K562 (cell line): ENCODE data around the gene SOHLH1. TPM values are rescaled to one million over a fixed set of nuclear protein-coding genes. Genes with fewer than 3 reads are reported as not detected.

Experiments used
- ATAC-seq: fragments of 200-7000 bp; cut with Tn5 transposase; 3 replicates; pipeline ENCODE4 v1.9.1; 2020; ENCODE audit warnings: moderate library complexity
- BruUV-seq: library from RNA; stranded (reverse); fragments of 400-500 nt; replicated peaks from 2 replicates; lab custom pipeline; 2021; lab: Mats Ljungman, UMichigan
- CTCF ChIA-PET: fragments of 300-600 bp; formaldehyde crosslinking; extraction: SDS; loops from one replicate; lab custom pipeline; 2021; ENCODE audit warnings: low intra/inter-chr PET ratio; lab: Yijun Ruan, JAX
- POLR2A ChIA-PET: fragments of 300-600, 350-650 bp; sonication (Branson Sonifier 250); formaldehyde crosslinking; extraction: SDS; loops from one replicate; lab custom pipeline; 2021; ENCODE audit warnings: antibody characterized with exemption, inconsistent platforms; lab: Yijun Ruan, JAX
- DNase-seq, 4 experiments: peaks; one replicate each; pipeline versions ENCODE4 v3.0.0 to v3.0.0-alpha.2; 2011 to 2018; ENCODE audit warnings: low spot score in 3 of 4, mixed read lengths in 3 of 4; ENCODE audit errors: extremely low read depth in 1 of 4
- FAIRE-seq: peaks from 2 replicates; lab custom pipeline; 2011; peaks lifted over from hg19 to GRCh38; lab: Jason Lieb, UNC
- H2AFZ ChIP-seq: 2 replicates; pipeline ENCODE4 v1.6.0; 2011; ENCODE audit warnings: low read depth, low read length, control low read depth, inconsistent platforms
- H3K27ac ChIP-seq: fragments of 200-600 bp; 3 replicates; pipeline ENCODE4 v1.8.0; 2011; ENCODE audit warnings: low read depth, mild to moderate bottlenecking, control low read depth, inconsistent platforms, low read length, moderate library complexity, mixed read lengths; ENCODE audit errors: extremely low read depth
- H3K27me3 ChIP-seq, 2 experiments: fragments of 300-600 bp in 1 of 2; 2 replicates in 1 of 2; 3 replicates in 1 of 2; pipeline versions ENCODE4 v1.6.0 to v1.8.0; 2011; ENCODE audit warnings: inconsistent platforms in 2 of 2, low read length in 2 of 2, mild to moderate bottlenecking in 1 of 2, mixed read lengths in 1 of 2, moderate library complexity in 1 of 2; ENCODE audit not compliant: control insufficient read depth in 2 of 2, insufficient read depth in 2 of 2
- H3K36me3 ChIP-seq: fragments of 300-600 bp; 3 replicates; pipeline ENCODE4 v1.8.0; 2011; ENCODE audit warnings: mild to moderate bottlenecking, low read length, inconsistent platforms; ENCODE audit not compliant: control insufficient read depth, insufficient read depth
- H3K4me1 ChIP-seq, 2 experiments: fragments of 200-600 bp in 1 of 2; replicated peaks in 1 of 2; 2 replicates in 1 of 2; 3 replicates in 1 of 2; pipeline versions ENCODE4 v1.5.1 to v1.8.0; 2011; ENCODE audit warnings: inconsistent platforms in 2 of 2, low read length in 2 of 2, mild to moderate bottlenecking in 1 of 2, mixed read lengths in 1 of 2, moderate library complexity in 1 of 2; ENCODE audit not compliant: control insufficient read depth in 2 of 2, insufficient read depth in 2 of 2
- H3K4me2 ChIP-seq: 2 replicates; pipeline ENCODE4 v1.6.1; 2011; ENCODE audit warnings: low read length, control low read depth, inconsistent platforms, mixed read lengths; ENCODE audit not compliant: insufficient read depth
- H3K4me3 ChIP-seq: fragments of 200-600 bp; sonication (generic), shearing (Covaris generic); 2 replicates; pipeline ENCODE4 v1.5.1; 2016; ENCODE audit warnings: control low read depth, inconsistent platforms
- H3K79me2 ChIP-seq: fragments of 200-600 bp; 3 replicates; pipeline ENCODE4 v1.8.0; 2011; ENCODE audit warnings: low read length, inconsistent platforms; ENCODE audit not compliant: control insufficient read depth, insufficient read depth
- H3K9ac ChIP-seq, 2 experiments: 2 replicates each; pipeline versions ENCODE4 v1.6.0 to v1.6.1; 2011; ENCODE audit warnings: low read depth in 2 of 2, low read length in 2 of 2, control low read depth in 1 of 2, inconsistent platforms in 1 of 2, mild to moderate bottlenecking in 1 of 2, mixed read lengths in 1 of 2; ENCODE audit not compliant: insufficient read depth in 1 of 2
- H3K9me1 ChIP-seq: one replicate; pipeline ENCODE4 v1.6.0; 2011; ENCODE audit warnings: inconsistent platforms, mild to moderate bottlenecking, low read length, moderate library complexity; ENCODE audit not compliant: control insufficient read depth, insufficient read depth
- H3K9me3 ChIP-seq: replicated peaks from 2 replicates; pipeline ENCODE4 v1.5.1; 2011; ENCODE audit warnings: low read depth, low read length, inconsistent platforms; ENCODE audit not compliant: control insufficient read depth, insufficient read depth
- H4K20me1 ChIP-seq: replicated peaks from 2 replicates; pipeline ENCODE4 v1.6.1; 2011; ENCODE audit warnings: low read length, inconsistent platforms, mixed read lengths; ENCODE audit not compliant: control insufficient read depth, insufficient read depth
- E4F1 ChIP-seq: fragments of 250-450 bp; sonication (Bioruptor Pico); IDR thresholded peaks from 2 replicates; pipeline ENCODE4 v1.5.0; 2021; ENCODE audit warnings: mild to moderate bottlenecking, borderline replicate concordance
- ELF4 ChIP-seq: fragments of 450-650 bp; formaldehyde crosslinking; IDR thresholded peaks from 2 replicates; pipeline ENCODE4 v1.4.0; 2022; ENCODE audit warnings: missing genetic modification characterization
- RBM25 ChIP-seq: fragments of 200-400 bp; formaldehyde crosslinking; IDR thresholded peaks from 2 replicates; pipeline ENCODE4 v1.6.1; 2018; ENCODE audit warnings: low read length, low read depth, moderate library complexity; ENCODE audit not compliant: severe bottlenecking
- RBM39 ChIP-seq: fragments of 200-400 bp; formaldehyde crosslinking; optimal IDR thresholded peaks from 2 replicates; pipeline ENCODE3; 2018; ENCODE audit warnings: low read depth, low read length
- SAFB ChIP-seq: fragments of 200-400 bp; formaldehyde crosslinking; IDR thresholded peaks from 2 replicates; pipeline ENCODE4 v1.6.1; 2017; ENCODE audit warnings: low read depth, low read length, borderline replicate concordance
- STAT5B ChIP-seq: fragments of 250-450 bp; sonication (Bioruptor Pico); IDR thresholded peaks from 2 replicates; pipeline ENCODE4 v1.8.0; 2021; ENCODE audit warnings: mild to moderate bottlenecking, inconsistent platforms
- TFAP4 ChIP-seq: sonication (generic); formaldehyde crosslinking; IDR thresholded peaks from 2 replicates; pipeline ENCODE4 v1.8.0; 2022; ENCODE audit warnings: missing genetic modification reagents, mild to moderate bottlenecking, moderate library complexity, borderline replicate concordance
- ZBTB12 ChIP-seq: fragments of 250-450 bp; sonication (Bioruptor Pico); IDR thresholded peaks from 2 replicates; pipeline ENCODE4 v1.4.0; 2020
- ZKSCAN1 ChIP-seq: fragments of 150-350 bp; IDR thresholded peaks from 2 replicates; pipeline ENCODE4 v1.6.1; 2016; ENCODE audit warnings: low read depth, low read length
- ZNF57 ChIP-seq: fragments of 450-650 bp; formaldehyde crosslinking; IDR thresholded peaks from 2 replicates; pipeline ENCODE4 v1.4.0; 2020; ENCODE audit warnings: mild to moderate bottlenecking, moderate library complexity
- WGBS: fragments of 100-300 bp; shearing (Covaris generic); methylation state at CpG from one replicate; pipeline ENCODE4 v1.1.6; 2016; ENCODE audit warnings: low coverage, mixed read lengths; ENCODE audit not compliant: insufficient coverage; ENCODE audit errors: missing lambda C conversion rate; 5-methylcytosine and 5-hydroxymethylcytosine counted together
- in situ Hi-C: fragments of 300-500 bp; cut with MboI; formaldehyde crosslinking; loops from 4 replicates; pipeline ENCODE4 v1.15.0; 2018; ENCODE audit warnings: inconsistent platforms, mixed read lengths
- intact Hi-C: fragments of 100-400 bp; cut with micrococcal nuclease; formaldehyde crosslinking; loops from 2 replicates; pipeline ENCODE4 v1.14.2; 2022
- polyA plus RNA-seq, 8 experiments: library from polyadenylated mRNA; depleted of rRNA in 4 of 8; stranded (reverse) in 5 of 8; unstranded in 3 of 8; fragments of >200 nt; fragmentation: Nextera tagmentation in 2 of 8; fragmentation: Illumina TruSeq in 1 of 8; extraction: Ambion mirVana in 2 of 8; extraction: Trizol in 1 of 8; gene quantifications; 2 replicates each; pipeline versions ENCODE4 v1.2.1 to v1.2.3, GENCODE V29; 2011 to 2014; ENCODE audit warnings: inconsistent platforms in 1 of 8, missing spikeins in 1 of 8
- total RNA-seq, 7 experiments: library from RNA; depleted of rRNA in 6 of 7; stranded (reverse); fragments of >200 nt in 6 of 7; fragmentation: Illumina TruSeq in 2 of 7; extraction: Trizol in 2 of 7; gene quantifications; 2 replicates each; pipeline versions ENCODE4 v1.2.1 to v1.2.3, GENCODE V29; 2011 to 2021; ENCODE audit warnings: low replicate concordance in 1 of 7

Gene SOHLH1
- total and polyA plus RNA-seq, 9 of the 15 experiments (the other 6 are each of a cell fraction or from before 2014, with no cell fraction given) = 0.17 to 0.41 (median 0.29) TPM; not detected in 6

GRCh38 chr9:135676891-135677290 is 22.4 kb downstream of the SOHLH1 start:
- Histone ChIP-seq H3K79me2 (no peaks in the 10 kb centered on the region), H4K20me1 (peaks cover 4% of the 10 kb centered on the region; the same call in 1 of the 2 replicates), H3K4me3 (no peak overlapping the region), H2AFZ (no peak overlapping the region), H3K36me3 (no peaks in the 10 kb centered on the region), H3K27ac (no peak overlapping the region), H3K4me1 (peaks cover 0 to 7% of the 10 kb centered on the region in 2 experiments; a peak in 3 of 5 replicates), H3K9ac (no peak overlapping the region), H3K9me1 (peaks cover 3% of the 10 kb centered on the region)
- in situ Hi-C loops = no loop called here
- CTCF ChIA-PET = no interaction called here
- WGBS = 2% methylated on average over 9 of the region's 13 CpGs
- no peak for FAIRE-seq
- DNase-seq = no peak
- POLR2A ChIA-PET = interaction anchor here (1.7 kb wide), 1 partner anchor 8 kb away, joined by 4 read pairs; no protein-coding TSS in a partner anchor
- TF ChIP-seq STAT5B (CRISPR knock-in tag) (no peak), ZBTB12 (CRISPR knock-in tag) (no peak), ZNF57 (CRISPR knock-in tag) (no peak), E4F1 (CRISPR knock-in tag) (no peak), TFAP4 (CRISPR knock-in tag) (no peak), RBM25 (no peak), ZKSCAN1 (no peak), SAFB (no peak), ELF4 (CRISPR knock-in tag) (no peak), RBM39 (no peak)
- TF ChIP-seq, all 486 proteins: peak for 0
- no peak for ATAC-seq
- no peaks in the 10 kb centered on the region for H3K9me3 ChIP-seq
- intact Hi-C loops = no loop called here
- H3K4me2 ChIP-seq = no peak overlapping the region
- BruUV-seq = no TSS peak
- peaks cover 28 to 60% of the 10 kb centered on the region in 2 experiments for H3K27me3 ChIP-seq
